ENCODE measurements around the gene ECHDC3.

Gene ECHDC3

DNA sequence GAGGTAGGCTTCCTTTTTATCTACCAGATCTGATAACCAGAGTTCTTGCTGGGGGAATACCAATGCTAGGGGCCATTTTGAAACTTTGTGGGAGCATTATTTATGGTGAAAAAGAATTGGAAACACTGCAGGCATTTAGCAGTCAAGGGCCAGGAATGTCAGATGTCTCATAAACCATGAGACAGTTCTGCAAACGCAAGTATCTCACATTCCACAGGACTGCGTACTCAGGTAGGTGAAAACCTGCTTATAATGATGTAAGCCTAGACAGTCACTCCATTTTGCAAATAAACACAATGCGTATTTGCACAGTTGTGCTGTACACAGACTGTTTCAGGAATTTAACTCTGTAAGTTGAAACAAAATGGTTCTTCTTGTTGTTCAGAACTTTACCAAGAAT, 33.9 kb downstream of the ECHDC3 start:
- TF ChIP-seq, protein P1, sequence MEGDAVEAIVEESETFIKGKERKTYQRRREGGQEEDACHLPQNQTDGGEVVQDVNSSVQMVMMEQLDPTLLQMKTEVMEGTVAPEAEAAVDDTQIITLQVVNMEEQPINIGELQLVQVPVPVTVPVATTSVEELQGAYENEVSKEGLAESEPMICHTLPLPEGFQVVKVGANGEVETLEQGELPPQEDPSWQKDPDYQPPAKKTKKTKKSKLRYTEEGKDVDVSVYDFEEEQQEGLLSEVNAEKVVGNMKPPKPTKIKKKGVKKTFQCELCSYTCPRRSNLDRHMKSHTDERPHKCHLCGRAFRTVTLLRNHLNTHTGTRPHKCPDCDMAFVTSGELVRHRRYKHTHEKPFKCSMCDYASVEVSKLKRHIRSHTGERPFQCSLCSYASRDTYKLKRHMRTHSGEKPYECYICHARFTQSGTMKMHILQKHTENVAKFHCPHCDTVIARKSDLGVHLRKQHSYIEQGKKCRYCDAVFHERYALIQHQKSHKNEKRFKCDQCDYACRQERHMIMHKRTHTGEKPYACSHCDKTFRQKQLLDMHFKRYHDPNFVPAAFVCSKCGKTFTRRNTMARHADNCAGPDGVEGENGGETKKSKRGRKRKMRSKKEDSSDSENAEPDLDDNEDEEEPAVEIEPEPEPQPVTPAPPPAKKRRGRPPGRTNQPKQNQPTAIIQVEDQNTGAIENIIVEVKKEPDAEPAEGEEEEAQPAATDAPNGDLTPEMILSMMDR (IDR thresholded peaks at IDR 0.05; ENCODE audit: borderline replicate concordance, insufficient read depth, low read depth, low read length): no peak

DNA sequence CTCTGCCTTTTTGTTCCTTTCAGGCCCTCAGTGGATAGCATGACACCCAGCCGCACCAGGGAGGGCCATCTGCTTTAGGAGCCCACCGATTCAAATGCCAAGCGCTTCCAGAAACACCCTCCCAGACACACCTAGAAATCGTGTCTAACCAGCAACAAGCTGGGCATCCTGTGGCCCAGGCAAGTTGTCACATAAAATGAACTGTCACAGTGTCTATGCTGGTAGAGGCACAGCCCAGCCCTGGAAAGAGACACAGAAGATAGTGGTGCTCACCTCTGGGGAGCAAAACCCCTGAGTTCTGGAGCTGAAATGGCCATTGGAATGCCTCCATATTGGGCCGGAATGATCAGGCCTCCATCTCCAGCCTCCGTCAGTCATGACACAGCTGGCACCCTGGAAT, 38.9 kb downstream of the ECHDC3 start:
- TF ChIP-seq, protein P1 (IDR thresholded peaks at IDR 0.05; ENCODE audit: borderline replicate concordance, insufficient read depth, low read depth, low read length): no peak
- H3K4me3 ChIP-seq (ENCODE audit: low read depth, low read length): no peak overlapping the region

More for the DNA sequence above, 33.9 kb downstream of the ECHDC3 start:
- H3K4me3 ChIP-seq (ENCODE audit: low read depth, low read length): no peak overlapping the region

- TF ChIP-seq, protein P1 (IDR thresholded peaks at IDR 0.05; ENCODE audit: borderline replicate concordance, insufficient read depth, low read depth, low read length): peak; percentile 50
These were observed 40.8 kb downstream of the ECHDC3 start for GRCh38 chr10:11782793-11783557.

DNA sequence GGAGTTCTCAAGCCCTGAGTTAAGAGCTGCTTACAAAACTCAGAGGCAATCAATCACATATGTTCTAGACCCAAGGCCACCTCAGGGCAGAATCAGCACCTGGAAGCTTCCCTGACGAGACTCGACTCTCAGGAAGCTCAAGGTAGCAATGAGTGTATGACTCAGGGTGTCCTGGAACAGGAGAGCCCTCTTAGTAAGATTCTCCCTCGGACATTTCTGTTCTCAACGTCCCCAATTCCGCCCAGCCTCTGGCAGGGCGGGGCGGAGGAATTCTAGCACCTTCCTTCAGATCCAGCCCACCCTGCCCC, 41.3 kb downstream of the ECHDC3 start:
- TF ChIP-seq, protein P1 (IDR thresholded peaks at IDR 0.05; ENCODE audit: borderline replicate concordance, insufficient read depth, low read depth, low read length): no peak
- H3K4me3 ChIP-seq (ENCODE audit: low read depth, low read length): no peak overlapping the region

More at GRCh38 chr10:11782793-11783557, 40.8 kb downstream of the ECHDC3 start:
- no peak overlapping the region for H3K4me3 ChIP-seq (ENCODE audit: low read depth, low read length)

- TF ChIP-seq, protein P1 (IDR thresholded peaks at IDR 0.05; ENCODE audit: borderline replicate concordance, insufficient read depth, low read depth, low read length): no peak
- H3K4me3 ChIP-seq (ENCODE audit: low read depth, low read length): no peak overlapping the region
These were observed 45.2 kb downstream of the ECHDC3 start for GRCh38 chr10:11787374-11787773.

- TF ChIP-seq, protein P1 (IDR thresholded peaks at IDR 0.05; ENCODE audit: borderline replicate concordance, insufficient read depth, low read depth, low read length): no peak
These were observed 45.7 kb downstream of the ECHDC3 start for GRCh38 chr10:11787846-11788245.

GRCh38 chr10:11789306-11789705, 47.1 kb downstream of the ECHDC3 start:
- TF ChIP-seq, protein P1 (IDR thresholded peaks at IDR 0.05; ENCODE audit: borderline replicate concordance, insufficient read depth, low read depth, low read length): no peak

More at GRCh38 chr10:11787846-11788245, 45.7 kb downstream of the ECHDC3 start:
- H3K4me3 ChIP-seq (ENCODE audit: low read depth, low read length): no peak overlapping the region

More at GRCh38 chr10:11789306-11789705, 47.1 kb downstream of the ECHDC3 start:
- H3K4me3 ChIP-seq (ENCODE audit: low read depth, low read length): no peak overlapping the region

Measured in GM12875 (cell line).